Neuronal stem cell (in vitro differentiated cells): ENCODE data around the gene PAM16.

Experiments used
- DNase-seq: peaks from one replicate; pipeline ENCODE4 v3.0.0-alpha.2; 2013; ENCODE audit warnings: low spot score
- H2AFZ ChIP-seq: one replicate; pipeline ENCODE4 v1.6.1; 2013; ENCODE audit warnings: mild to moderate bottlenecking, low read length, inconsistent platforms
- H2AK5ac ChIP-seq: 2 replicates; pipeline ENCODE4 v1.6.1; 2013; ENCODE audit warnings: low read depth, mild to moderate bottlenecking, inconsistent platforms, low read length, moderate library complexity, mixed read lengths
- H2BK120ac ChIP-seq: 2 replicates; pipeline ENCODE4 v1.6.1; 2013; ENCODE audit warnings: low read depth, mild to moderate bottlenecking, inconsistent platforms, low read length, moderate library complexity, mixed read lengths
- H2BK12ac ChIP-seq: one replicate; pipeline ENCODE4 v1.6.1; 2013; ENCODE audit warnings: low read length, inconsistent platforms
- H2BK15ac ChIP-seq: 2 replicates; pipeline ENCODE4 v1.6.1; 2013; ENCODE audit warnings: mild to moderate bottlenecking, low read length, inconsistent platforms, mixed read lengths
- H2BK5ac ChIP-seq: one replicate; pipeline ENCODE4 v1.6.1; 2013; ENCODE audit warnings: inconsistent platforms, mild to moderate bottlenecking, low read length, moderate library complexity
- H3K14ac ChIP-seq: one replicate; pipeline ENCODE4 v1.6.1; 2013; ENCODE audit warnings: low read length, inconsistent platforms
- H3K18ac ChIP-seq: 2 replicates; pipeline ENCODE4 v1.6.1; 2013; ENCODE audit warnings: low read length, inconsistent platforms
- H3K23ac ChIP-seq: 2 replicates; pipeline ENCODE4 v1.6.1; 2013; ENCODE audit warnings: low read depth, mild to moderate bottlenecking, mixed read lengths, low read length, inconsistent platforms; ENCODE audit not compliant: poor library complexity
- H3K27ac ChIP-seq: replicated peaks from 3 replicates; pipeline ENCODE4 v1.5.1; 2013; ENCODE audit warnings: low read length, inconsistent platforms
- H3K27me3 ChIP-seq, 3 experiments: 2 replicates each; pipeline ENCODE4 v1.6.1; 2013; ENCODE audit warnings: low read length in 3 of 3, mild to moderate bottlenecking in 2 of 3, inconsistent platforms in 1 of 3, low read depth in 1 of 3, mixed read lengths in 1 of 3, moderate library complexity in 1 of 3; ENCODE audit not compliant: control insufficient read depth in 3 of 3, insufficient read depth in 3 of 3
- H3K36me3 ChIP-seq, 2 donors: replicated peaks in 1 of 2; 2 replicates each; pipeline ENCODE4 v1.6.1; 2013; ENCODE audit warnings: low read length in 2 of 2; ENCODE audit not compliant: control insufficient read depth in 2 of 2, insufficient read depth in 2 of 2
- H3K4ac ChIP-seq: 2 replicates; pipeline ENCODE4 v1.6.1; 2013; ENCODE audit warnings: inconsistent platforms, mild to moderate bottlenecking, low read length, moderate library complexity
- H3K4me1 ChIP-seq, 2 donors: 1 replicate in 1 of 2; 2 replicates in 1 of 2; pipeline ENCODE4 v1.6.1; 2013; ENCODE audit warnings: low read length in 2 of 2, low read depth in 1 of 2; ENCODE audit not compliant: control insufficient read depth in 2 of 2, insufficient read depth in 1 of 2
- H3K4me2 ChIP-seq: one replicate; pipeline ENCODE4 v1.6.1; 2013; ENCODE audit warnings: mild to moderate bottlenecking, low read length, inconsistent platforms; ENCODE audit not compliant: insufficient read depth, poor library complexity, severe bottlenecking
- H3K4me3 ChIP-seq, 2 donors: 2 replicates each; pipeline ENCODE4 v1.5.1; 2013; ENCODE audit warnings: low read length in 2 of 2, mild to moderate bottlenecking in 2 of 2, inconsistent platforms in 1 of 2, moderate library complexity in 1 of 2
- H3K79me1 ChIP-seq: one replicate; pipeline ENCODE4 v1.6.1; 2013; ENCODE audit warnings: low read depth, mild to moderate bottlenecking, inconsistent platforms, low read length, moderate library complexity
- H3K9ac ChIP-seq: one replicate; pipeline ENCODE4 v1.6.1; 2013; ENCODE audit warnings: mild to moderate bottlenecking, low read depth, low read length, inconsistent platforms; ENCODE audit not compliant: poor library complexity
- H3K9me3 ChIP-seq, 2 donors: replicated peaks in 1 of 2; 2 replicates each; pipeline versions ENCODE3 to v1.6.1; 2013; ENCODE audit warnings: low read length in 2 of 2, mild to moderate bottlenecking in 2 of 2, inconsistent platforms in 1 of 2, low read depth in 1 of 2, mixed read lengths in 1 of 2, moderate library complexity in 1 of 2; ENCODE audit not compliant: control insufficient read depth in 2 of 2, insufficient read depth in 1 of 2
- H4K8ac ChIP-seq: one replicate; pipeline ENCODE4 v1.6.1; 2013; ENCODE audit warnings: low read depth, mild to moderate bottlenecking, inconsistent platforms, low read length, moderate library complexity
- H4K91ac ChIP-seq: one replicate; pipeline ENCODE4 v1.6.1; 2013; ENCODE audit warnings: low read length, low read depth, mild to moderate bottlenecking, inconsistent platforms; ENCODE audit not compliant: poor library complexity
- WGBS, 2 donors: extraction: QIAGEN DNeasy Blood & Tissue Kit; methylation state at CpG; one replicate each; pipeline ENCODE4 v1.1.7; 2013; ENCODE audit warnings: missing lambda C conversion rate in 2 of 2, mixed read lengths in 1 of 2; ENCODE audit not compliant: insufficient read length in 2 of 2, insufficient replicate concordance in 1 of 2; ENCODE audit errors: extremely low coverage in 2 of 2; 5-methylcytosine and 5-hydroxymethylcytosine counted together

The PAM16 gene

DNA sequence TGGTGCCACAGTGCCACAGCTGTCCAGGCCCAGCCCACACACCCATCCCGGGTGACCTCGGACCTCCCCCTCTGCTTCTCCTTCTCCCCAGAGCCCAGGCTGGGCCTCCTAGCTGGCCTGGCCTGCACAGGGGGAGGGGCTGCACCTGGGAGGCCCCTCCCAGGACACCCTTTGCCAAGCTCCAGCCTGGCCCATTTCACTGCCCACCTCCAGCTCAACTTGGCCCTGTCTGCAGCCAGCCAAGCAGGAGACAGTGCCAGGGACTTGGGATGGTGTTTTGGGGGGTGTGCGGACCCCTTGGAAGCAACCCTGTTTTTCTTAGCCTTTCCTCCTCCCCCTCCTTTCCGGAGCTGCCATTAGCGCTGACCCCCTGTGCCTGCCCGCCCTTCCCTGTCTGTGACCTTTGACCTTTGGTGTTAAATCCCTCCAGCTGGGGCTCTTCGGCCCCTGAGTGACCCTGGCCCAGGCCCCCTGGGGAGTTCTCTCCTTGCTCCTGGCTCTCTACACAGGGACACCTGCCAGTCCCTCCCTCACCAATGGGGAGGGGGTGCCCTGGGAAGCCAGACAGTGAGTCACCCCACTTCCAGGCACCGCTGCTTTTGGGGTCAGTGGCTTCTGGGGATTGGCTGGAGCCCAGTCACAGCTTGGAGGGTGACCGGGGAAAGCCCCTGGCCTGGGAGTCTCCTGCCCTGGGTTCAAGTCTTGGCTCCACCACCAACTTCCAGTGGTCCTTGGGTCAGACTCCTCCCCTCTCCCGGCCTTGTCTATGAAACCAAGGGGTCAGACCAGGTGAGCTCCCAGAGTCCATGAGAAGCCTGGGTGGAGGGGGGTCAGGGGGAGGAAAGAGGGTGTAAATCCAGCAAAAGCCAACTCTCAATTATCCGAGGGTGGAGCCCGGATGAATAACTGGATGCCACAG is 33.3 kb downstream of the PAM16 start:
- H4K91ac ChIP-seq = no peak overlapping the region
- H2BK5ac ChIP-seq = peak overlapping the region; percentile 88
- no peak overlapping the region for H3K4ac ChIP-seq
- no peak overlapping the region for H3K14ac ChIP-seq
- H2AK5ac ChIP-seq = peak overlapping the region; percentile 99
- H3K27me3 ChIP-seq = peaks cover 0 to 19% (median 0%) of the 10 kb centered on the region in 3 experiments
- peak; percentile 62 for DNase-seq
- no peak overlapping the region for H2BK12ac ChIP-seq
- WGBS, 2 donors = no CpG with 5 or more reads among the region's 12 CpGs
- H3K4me1 ChIP-seq = peaks cover 31 to 38% of the 10 kb centered on the region in 2 donors
- H2BK120ac ChIP-seq = peak overlapping the region; percentile 100
- peak overlapping the region; percentile 84 for H3K9ac ChIP-seq
- H3K79me1 ChIP-seq = peaks cover 32% of the 10 kb centered on the region
- no peaks in the 10 kb centered on the region for H3K36me3 ChIP-seq
- H3K27ac ChIP-seq = no peak overlapping the region
- peak overlapping the region; percentile 26 for H3K4me2 ChIP-seq
- peak overlapping the region; percentile 65 for H4K8ac ChIP-seq
- H2AFZ ChIP-seq = no peak overlapping the region
- no peak overlapping the region for H3K23ac ChIP-seq
- H3K4me3 ChIP-seq = peak overlapping the region in 1 of 2 donors; percentile 91
- H3K18ac ChIP-seq = peak overlapping the region; percentile 95
- H3K9me3 ChIP-seq = peaks cover 0 to 2% of the 10 kb centered on the region in 2 donors
- H2BK15ac ChIP-seq = peak overlapping the region; percentile 100

DNA sequence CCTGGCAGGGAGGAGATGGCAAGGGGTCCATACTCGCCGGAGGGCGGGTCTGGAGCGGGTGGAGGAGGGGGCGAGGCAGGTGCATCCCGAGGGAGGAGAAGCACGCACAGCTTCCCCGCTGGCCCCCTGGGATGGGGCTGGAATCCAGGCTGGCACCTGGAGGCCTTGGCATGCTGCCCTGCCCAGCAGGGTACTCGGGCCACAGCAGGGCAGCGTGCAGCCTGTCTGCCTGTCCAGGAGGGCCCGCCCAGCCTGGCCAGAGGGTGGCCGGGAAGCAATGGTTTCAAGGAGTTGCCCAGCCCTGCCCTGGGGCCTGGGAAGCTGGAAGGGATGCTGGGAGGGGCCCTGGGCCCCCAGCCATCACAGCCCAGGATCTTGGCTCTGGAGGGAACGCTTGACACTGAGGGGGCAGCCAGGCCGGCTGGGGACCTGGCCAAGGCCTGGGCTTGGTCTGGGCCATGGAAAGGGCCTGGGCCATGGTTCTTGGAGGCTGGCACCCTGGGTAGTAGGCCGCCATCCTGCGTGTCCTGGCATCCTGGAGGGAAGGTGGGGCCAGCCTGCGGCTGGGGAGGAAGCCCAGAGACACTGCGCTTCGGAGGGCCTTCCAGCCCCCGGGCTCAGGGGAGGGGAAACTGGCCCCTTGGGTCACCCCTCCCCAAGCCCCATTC is 34.1 kb downstream of the PAM16 start:
- WGBS, 2 donors = no CpG with 5 or more reads among the region's 20 CpGs
- Histone ChIP-seq H4K91ac (peak overlapping the region; percentile 92), H3K9me3 (peaks cover 0 to 2% of the 10 kb centered on the region in 2 donors), H3K36me3 (no peaks in the 10 kb centered on the region), H3K18ac (peak overlapping the region; percentile 95), H3K14ac (peak overlapping the region; percentile 90), H3K4me1 (peaks cover 31 to 38% of the 10 kb centered on the region in 2 donors), H3K27me3 (peaks cover 0 to 19% (median 0%) of the 10 kb centered on the region in 3 experiments), H3K9ac (peak overlapping the region; percentile 88), H3K27ac (no peak overlapping the region), H3K79me1 (peaks cover 30% of the 10 kb centered on the region), H2AFZ (peak overlapping the region; percentile 73), H2AK5ac (peak overlapping the region; percentile 99), H3K4me3 (peak overlapping the region; percentile 89 to 91), H2BK120ac (peak overlapping the region; percentile 100), H2BK5ac (peak overlapping the region; percentile 88), H4K8ac (peak overlapping the region; percentile 65), H3K4ac (peak overlapping the region; percentile 53), H2BK12ac (peak overlapping the region; percentile 100), H3K23ac (peak overlapping the region; percentile 85), H2BK15ac (peak overlapping the region; percentile 100), H3K4me2 (peak overlapping the region; percentile 96)
- no peak for DNase-seq

DNA sequence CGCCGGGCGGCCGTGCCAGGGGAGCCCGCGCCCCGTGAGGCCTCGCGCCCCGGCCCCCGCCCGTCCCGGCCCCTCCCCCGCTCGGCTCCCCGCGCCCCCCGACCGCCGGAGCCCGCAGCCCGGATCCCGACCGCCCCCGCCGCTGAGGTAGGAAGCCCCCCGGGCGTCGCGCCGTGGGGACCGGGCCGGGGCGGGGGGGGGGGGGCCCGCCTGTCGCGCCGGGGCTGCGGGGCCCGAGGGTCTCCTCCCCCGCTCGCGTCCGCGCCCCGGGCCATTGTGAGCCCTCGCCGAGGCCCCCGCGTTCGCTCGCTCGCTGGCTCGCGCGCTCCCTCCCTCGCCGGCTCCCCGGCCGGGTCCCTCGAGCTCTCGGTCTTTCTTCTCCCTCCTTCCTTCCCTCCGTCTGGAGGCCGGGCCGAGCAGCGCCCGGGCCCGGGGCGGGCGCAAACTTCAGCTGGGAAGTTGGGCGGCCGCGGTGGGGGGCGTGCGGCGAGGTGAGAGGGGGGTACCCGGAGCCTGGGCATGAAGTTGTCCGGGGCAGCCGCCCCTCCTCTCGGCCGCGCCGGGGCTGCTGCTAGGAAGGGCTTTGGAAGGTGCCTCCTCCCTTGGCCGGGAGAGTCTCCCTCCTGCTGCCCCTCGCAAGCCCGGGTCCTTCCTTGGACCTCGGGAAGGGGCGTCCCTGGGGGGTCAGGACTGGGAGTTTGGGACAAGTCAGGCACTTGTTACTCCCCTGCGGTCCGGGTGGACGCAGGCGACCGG is 34.8 kb downstream of the PAM16 start:
- peak overlapping the region; percentile 89 to 91 for H3K4me3 ChIP-seq
- no peaks in the 10 kb centered on the region for H3K36me3 ChIP-seq
- H3K4me2 ChIP-seq = peak overlapping the region; percentile 96
- H2BK12ac ChIP-seq = peak overlapping the region; percentile 100
- H3K14ac ChIP-seq = peak overlapping the region; percentile 90
- H2BK120ac ChIP-seq = peak overlapping the region; percentile 100
- peak overlapping the region; percentile 100 for H2BK15ac ChIP-seq
- H3K23ac ChIP-seq = peak overlapping the region; percentile 85
- peak overlapping the region; percentile 95 for H3K18ac ChIP-seq
- peak overlapping the region; percentile 88 for H2BK5ac ChIP-seq
- H3K4me1 ChIP-seq = peaks cover 33 to 38% of the 10 kb centered on the region in 2 donors
- H4K91ac ChIP-seq = peak overlapping the region; percentile 92
- H3K27me3 ChIP-seq = peaks cover 0 to 19% (median 0%) of the 10 kb centered on the region in 3 experiments
- H3K79me1 ChIP-seq = peaks cover 26% of the 10 kb centered on the region
- peak overlapping the region; percentile 73 for H2AFZ ChIP-seq
- no peak overlapping the region for H3K27ac ChIP-seq
- H4K8ac ChIP-seq = no peak overlapping the region
- peak overlapping the region; percentile 99 for H2AK5ac ChIP-seq
- H3K9ac ChIP-seq = peak overlapping the region; percentile 88
- no CpG with 5 or more reads among the region's 93 CpGs for WGBS, 2 donors
- H3K4ac ChIP-seq = peak overlapping the region; percentile 53
- H3K9me3 ChIP-seq = peaks cover 0 to 2% of the 10 kb centered on the region in 2 donors
- DNase-seq = no peak
